GM18507 (cell line): ENCODE results near the gene SAMD13.

Experiments used
- DNase-seq: peaks from one replicate; pipeline ENCODE4 v3.0.0; 2011; ENCODE audit warnings: low read depth; ENCODE audit not compliant: insufficient read length; ENCODE audit errors: extremely low spot score
- FAIRE-seq: peaks from 2 replicates; lab custom pipeline; 2011; peaks lifted over from hg19 to GRCh38; lab: Jason Lieb, UNC

Gene SAMD13

GRCh38 chr1:84327830-84328229, 26.3 kb downstream of the SAMD13 start:
- FAIRE-seq, result no peak
- DNase-seq, result no peak

DNA sequence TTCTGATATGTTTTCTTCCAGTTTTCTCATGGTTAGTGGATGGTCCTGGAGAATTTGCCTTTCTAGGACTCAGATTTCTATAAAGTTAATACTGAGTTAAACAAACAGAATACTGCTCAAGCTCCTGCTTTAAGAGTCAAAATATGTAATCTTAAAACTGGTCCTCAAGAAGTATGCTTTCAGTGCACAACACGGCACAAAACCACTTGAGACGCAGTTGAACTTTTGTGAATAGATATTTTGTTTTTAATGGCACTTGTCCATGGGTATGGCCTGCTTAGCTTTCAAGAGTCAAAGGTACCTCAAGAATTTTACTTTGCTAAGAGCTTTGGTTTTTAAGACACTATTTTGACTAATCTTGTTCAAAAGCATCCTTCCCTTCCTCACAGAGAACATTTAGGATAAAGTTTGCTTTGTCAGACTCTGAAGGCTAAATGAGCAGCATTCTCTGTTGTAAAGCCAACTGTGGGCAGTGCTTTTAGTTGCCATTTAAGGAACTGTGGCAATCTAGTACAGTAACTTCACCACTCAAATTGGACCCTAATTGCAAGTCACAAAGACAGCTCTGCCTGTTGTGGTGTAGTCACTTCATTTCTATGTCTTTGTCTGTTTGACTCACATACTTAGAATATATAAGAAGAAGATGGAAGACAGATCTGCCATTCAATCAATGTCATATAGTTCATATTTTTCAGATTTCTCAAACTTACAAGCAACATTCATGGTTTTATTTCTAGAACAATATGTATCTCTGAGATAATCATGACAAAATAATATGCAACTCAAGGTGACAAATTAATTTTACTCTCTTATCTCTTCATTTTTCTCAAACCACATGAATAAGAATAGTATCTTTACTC, 28.8 kb downstream of the SAMD13 start:
- FAIRE-seq, result no peak

GRCh38 chr1:84339503-84339902, 38.0 kb downstream of the SAMD13 start:
- DNase-seq, result no peak
- no peak for FAIRE-seq

More for the DNA sequence above, 28.8 kb downstream of the SAMD13 start:
- no peak for DNase-seq

DNA sequence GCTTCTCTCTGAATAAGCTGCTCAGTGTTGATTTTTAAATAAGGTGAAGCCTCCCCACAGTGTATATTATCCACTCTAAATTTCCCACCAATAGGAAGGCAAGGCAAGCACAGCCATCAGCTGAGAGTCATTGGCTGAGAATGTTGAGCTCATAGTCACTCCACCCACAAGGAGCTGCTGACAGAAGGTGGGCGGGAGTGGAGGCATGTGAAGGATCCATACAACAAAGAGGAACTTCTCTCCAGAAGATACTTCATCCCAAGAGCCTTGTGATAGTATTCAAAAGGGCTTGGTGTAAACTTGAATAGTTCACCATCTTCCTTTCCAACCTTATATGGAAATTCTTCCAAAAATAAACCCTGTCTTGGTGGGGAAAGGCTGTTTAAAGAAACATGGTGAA, 42.8 kb downstream of the SAMD13 start:
- DNase-seq (no peak), FAIRE-seq (no peak)

DNA sequence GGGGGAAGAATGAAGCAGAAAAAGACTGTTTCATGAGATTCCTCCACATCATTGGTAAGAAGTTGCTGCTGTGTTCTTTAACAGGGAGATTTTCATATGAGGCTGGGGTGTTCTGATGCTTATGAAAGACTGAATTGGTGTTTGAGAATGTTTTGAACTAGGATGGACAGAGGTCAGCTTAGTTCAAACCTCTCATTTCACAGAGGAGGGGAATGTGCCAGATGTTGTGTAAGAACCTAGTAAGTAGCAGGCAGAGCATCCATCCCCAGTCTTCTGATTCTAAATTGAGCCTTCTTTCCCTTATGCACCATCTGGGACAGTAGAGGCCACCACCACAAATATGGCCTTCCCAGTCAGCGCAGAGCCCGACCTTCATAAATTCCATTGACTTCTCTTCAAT, 43.7 kb downstream of the SAMD13 start:
- no peak for DNase-seq
- no peak for FAIRE-seq

DNA sequence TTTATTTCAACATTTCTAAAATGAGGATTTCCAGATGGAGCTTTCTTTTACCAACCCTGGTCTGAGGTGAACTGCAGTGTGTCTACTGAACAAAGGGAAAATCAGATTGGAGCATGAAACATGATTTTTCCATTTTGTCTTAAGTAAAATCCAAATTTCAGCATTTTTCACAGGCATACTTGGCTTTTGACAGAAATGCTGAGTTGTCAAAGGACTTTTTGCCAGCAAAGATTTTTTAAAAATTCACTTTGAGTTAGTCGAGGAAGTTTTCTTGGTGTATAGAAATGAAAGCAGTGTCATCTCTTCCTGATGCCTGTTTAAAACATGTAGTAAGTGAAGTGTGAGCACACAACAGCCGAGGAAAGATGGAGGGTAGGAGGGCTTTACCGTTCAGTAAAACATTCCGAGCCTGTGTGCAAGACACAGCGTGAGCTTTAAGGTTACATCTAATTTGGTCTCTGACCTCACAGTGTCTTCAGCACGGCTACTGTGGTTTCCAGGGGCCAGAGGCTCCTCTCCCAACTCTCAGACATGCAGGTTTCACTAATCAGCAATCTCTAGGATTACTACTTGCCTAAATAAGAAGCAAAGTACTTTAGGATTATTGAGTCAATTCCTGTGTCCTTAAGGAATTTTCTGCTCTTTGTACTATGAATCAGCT, 45.9 kb downstream of the SAMD13 start:
- FAIRE-seq (no peak), DNase-seq (no peak)

DNA sequence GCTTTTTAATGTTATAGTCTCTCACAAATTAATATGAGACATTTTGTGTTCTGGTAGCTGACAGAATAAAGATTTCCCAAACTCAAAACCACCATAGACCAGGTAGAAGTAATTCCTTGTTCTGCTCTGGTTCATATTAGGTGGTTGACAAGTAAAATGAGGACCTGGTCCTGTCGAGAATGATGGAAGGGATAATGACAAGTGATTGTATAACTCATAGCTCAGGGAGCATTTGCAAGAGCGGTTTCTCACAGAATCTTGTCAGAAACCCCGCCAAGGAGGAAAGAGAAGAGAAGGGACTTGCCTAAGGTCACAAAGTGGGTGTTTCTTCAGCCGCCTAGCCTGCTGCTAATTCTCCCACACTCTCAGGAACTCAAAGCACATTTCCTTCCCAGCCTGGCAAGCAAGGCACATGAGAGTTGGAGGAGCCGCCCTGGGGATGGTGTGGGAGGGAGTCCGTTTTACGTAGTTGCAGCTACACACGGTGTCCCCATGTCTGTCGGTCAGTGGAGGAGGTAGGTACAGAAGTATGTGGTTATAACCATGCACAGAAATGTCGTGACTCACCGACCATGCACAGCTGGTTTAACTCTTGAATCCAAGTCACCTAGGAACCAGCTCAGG, 46.5 kb downstream of the SAMD13 start:
- DNase-seq, result no peak
- no peak for FAIRE-seq

DNA sequence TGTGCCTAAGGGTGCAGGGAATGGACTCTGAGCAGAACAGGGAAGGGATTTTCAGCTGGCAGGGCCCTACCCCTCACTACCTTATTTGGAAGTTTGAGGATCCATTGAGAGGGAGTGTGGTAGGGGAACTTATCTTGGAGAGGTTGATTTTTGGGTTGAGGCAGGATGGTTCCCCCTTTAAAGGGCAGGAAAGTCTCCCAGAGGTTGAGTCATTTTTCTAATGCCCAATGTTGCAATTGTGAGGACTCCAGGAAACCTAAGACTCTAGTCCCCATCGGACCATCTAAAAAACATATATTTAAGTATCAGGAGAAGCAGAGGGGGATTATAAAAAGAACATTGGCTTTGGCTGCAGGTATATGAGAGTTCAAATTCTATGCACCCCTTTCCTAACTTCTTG, 47.3 kb downstream of the SAMD13 start:
- DNase-seq, result no peak
- FAIRE-seq, result no peak

- FAIRE-seq, result no peak
- no peak for DNase-seq
Observed at GRCh38 chr1:84350104-84350503, 48.6 kb downstream of the SAMD13 start.

DNA sequence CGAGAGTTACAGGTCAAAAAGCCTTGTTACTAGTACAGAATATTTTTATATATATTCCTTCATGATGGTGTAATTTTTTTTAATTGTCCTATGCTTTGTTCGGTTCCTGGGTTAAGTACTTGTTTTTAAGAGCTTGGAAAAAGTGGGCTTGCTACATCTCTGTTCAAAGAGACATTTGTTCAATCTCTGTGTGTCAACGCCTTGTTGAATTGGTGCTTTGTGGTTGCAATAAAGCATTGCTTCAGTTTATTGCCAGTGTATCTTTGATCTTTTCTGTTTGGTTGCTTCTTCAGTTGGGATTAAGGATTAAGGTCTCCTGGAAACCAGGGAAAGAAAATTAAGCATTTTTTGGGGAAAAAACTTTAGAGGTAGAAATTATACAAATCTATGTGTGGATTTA, 49.0 kb downstream of the SAMD13 start:
- FAIRE-seq (no peak), DNase-seq (no peak)

- DNase-seq, result no peak
- no peak for FAIRE-seq
Observed at GRCh38 chr1:84352298-84353106, 51.0 kb downstream of the SAMD13 start.

GRCh38 chr1:84353695-84354094, 52.2 kb downstream of the SAMD13 start:
- FAIRE-seq (no peak), DNase-seq (no peak)

- DNase-seq, result no peak
- no peak for FAIRE-seq
Observed at GRCh38 chr1:84355556-84355955, 54.0 kb downstream of the SAMD13 start.

DNA sequence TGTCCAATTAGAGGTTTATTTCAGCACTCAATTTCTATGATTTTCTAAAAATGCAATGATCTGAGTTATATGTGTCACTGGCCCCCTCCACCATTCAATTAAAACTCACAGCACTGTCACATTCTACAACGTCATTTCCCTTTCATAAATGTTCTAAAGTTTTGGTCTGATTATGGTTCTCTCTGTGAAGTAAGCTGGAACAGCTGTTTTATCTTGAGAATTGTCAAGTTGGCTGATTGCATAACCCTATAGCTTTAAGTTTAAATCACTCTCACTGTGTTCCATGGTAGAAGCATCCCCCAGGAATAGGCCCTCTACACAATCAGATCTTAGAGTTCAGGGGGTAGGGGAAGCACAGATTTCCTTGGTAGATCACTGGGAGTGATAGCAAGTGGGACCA, 55.4 kb downstream of the SAMD13 start:
- no peak for FAIRE-seq
- no peak for DNase-seq

- FAIRE-seq (no peak), DNase-seq (no peak)
Observed at GRCh38 chr1:84358695-84359094, 57.2 kb downstream of the SAMD13 start.

GRCh38 chr1:84360316-84360715, 58.8 kb downstream of the SAMD13 start:
- FAIRE-seq, result no peak
- DNase-seq, result no peak

DNA sequence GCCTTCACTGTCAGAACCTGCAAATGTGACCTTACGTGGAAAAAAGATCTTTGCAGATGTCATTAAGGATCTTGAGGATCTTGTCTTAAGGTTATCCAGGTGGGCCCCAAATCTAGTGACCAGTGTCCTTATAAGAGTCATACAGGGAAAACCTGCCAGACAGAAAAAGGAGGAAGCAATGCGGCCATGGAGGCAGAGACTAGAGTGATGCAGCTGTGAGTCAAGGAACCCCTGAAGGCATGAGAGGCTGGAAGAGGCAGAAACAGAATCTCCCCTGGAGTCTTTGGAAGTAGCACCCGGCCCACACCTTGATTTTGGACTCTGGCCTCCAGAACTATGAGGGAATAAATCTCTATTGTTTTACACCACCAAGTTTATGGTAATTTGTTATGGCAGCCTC, 60.3 kb downstream of the SAMD13 start:
- DNase-seq, result no peak
- FAIRE-seq, result no peak

DNA sequence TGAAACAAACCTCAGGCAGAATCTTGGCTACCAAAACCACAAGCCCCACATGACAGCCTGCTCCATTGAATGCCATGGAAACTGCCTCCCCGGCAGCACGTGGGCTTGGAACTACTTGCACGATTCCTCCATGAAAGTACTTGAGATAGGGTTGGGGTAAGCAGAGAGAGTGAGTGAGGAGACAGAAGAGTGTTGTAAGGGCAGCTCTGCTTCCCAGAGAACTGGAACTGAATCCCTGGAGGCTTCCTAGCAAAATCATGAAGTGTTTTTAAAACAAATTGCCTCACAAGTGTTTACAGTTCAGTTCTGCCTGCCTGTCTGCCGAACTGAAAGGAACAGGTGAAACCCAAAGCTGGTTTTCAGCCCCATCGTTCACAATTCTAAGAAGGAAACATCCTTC, 61.5 kb downstream of the SAMD13 start:
- no peak for FAIRE-seq
- no peak for DNase-seq

- DNase-seq (no peak), FAIRE-seq (no peak)
Observed at GRCh38 chr1:84363622-84364021, 62.1 kb downstream of the SAMD13 start.
